ENCODE data around the gene SREBF2.

GRCh38 chr22:41873391-41873790, 40.5 kb downstream of the SREBF2 start:
- TF ChIP-seq REST (IDR thresholded peaks at IDR 0.05; ENCODE audit: insufficient replicate concordance, low read depth) (no peak), POLR2AphosphoS5 (IDR thresholded peaks at IDR 0.05; ENCODE audit: low read depth) (no peak), GABPA (IDR thresholded peaks at IDR 0.05; ENCODE audit: low read depth) (no peak), SPI1 (IDR thresholded peaks at IDR 0.05; ENCODE audit: borderline replicate concordance, low read depth) (no peak)
- TF ChIP-seq, protein P1, sequence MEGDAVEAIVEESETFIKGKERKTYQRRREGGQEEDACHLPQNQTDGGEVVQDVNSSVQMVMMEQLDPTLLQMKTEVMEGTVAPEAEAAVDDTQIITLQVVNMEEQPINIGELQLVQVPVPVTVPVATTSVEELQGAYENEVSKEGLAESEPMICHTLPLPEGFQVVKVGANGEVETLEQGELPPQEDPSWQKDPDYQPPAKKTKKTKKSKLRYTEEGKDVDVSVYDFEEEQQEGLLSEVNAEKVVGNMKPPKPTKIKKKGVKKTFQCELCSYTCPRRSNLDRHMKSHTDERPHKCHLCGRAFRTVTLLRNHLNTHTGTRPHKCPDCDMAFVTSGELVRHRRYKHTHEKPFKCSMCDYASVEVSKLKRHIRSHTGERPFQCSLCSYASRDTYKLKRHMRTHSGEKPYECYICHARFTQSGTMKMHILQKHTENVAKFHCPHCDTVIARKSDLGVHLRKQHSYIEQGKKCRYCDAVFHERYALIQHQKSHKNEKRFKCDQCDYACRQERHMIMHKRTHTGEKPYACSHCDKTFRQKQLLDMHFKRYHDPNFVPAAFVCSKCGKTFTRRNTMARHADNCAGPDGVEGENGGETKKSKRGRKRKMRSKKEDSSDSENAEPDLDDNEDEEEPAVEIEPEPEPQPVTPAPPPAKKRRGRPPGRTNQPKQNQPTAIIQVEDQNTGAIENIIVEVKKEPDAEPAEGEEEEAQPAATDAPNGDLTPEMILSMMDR (IDR thresholded peaks at IDR 0.05; ENCODE audit: insufficient read depth, low read length) = no peak

Data from HL-60 (cell line).